Neural crest cell (in vitro differentiated cells): ENCODE results near the gene DLK2. TPM values are rescaled to one million over a fixed set of nuclear protein-coding genes. Genes with fewer than 3 reads are reported as not detected.
A peak's percentile ranks its signal among the peaks of the same experiment; 100 is the strongest.

ENCODE experiments used
- DNase-seq: peaks from one replicate; pipeline ENCODE4 v3.0.0; 2021; ENCODE audit warnings: low read depth, mixed read lengths, low spot score
- H3K27ac Mint-ChIP-seq: one replicate; pipeline ENCODE4 v1.8.0; 2021; ENCODE audit warnings: mild to moderate bottlenecking, mixed read lengths; ENCODE audit not compliant: unreplicated experiment
- H3K27me3 Mint-ChIP-seq: 2 replicates; pipeline ENCODE4 v1.8.0; 2021; ENCODE audit warnings: low read depth, mild to moderate bottlenecking, mixed read lengths
- H3K36me3 Mint-ChIP-seq: 2 replicates; pipeline ENCODE4 v1.8.0; 2021; ENCODE audit warnings: low read depth, mild to moderate bottlenecking, mixed read lengths
- H3K4me1 Mint-ChIP-seq: 2 replicates; pipeline ENCODE4 v1.8.0; 2021; ENCODE audit warnings: mixed read lengths
- H3K4me3 Mint-ChIP-seq: one replicate; pipeline ENCODE4 v1.8.0; 2021; ENCODE audit warnings: mild to moderate bottlenecking, mixed read lengths
- H3K9me3 Mint-ChIP-seq: 2 replicates; pipeline ENCODE4 v1.8.0; 2021; ENCODE audit warnings: mixed read lengths
- total RNA-seq: library from RNA; stranded (reverse); gene quantifications from 2 replicates; pipeline ENCODE4 v1.2.1, GENCODE V29; 2021
- TF ChIP-seq, protein P1 (sequence below): fragments of 200-600 bp; sonication (generic); conservative IDR thresholded peaks from 2 replicates; pipeline ENCODE4 v1.5.0; 2021; ENCODE audit warnings: antibody characterized with exemption, mild to moderate bottlenecking

Gene DLK2
- total RNA-seq, 1 donor from 2014 or later, result 1.5 TPM

- H3K9me3 Mint-ChIP-seq, result no peaks in the 10 kb centered on the region
- no peak overlapping the region for H3K4me3 Mint-ChIP-seq
- no peak for DNase-seq
- H3K27ac Mint-ChIP-seq, result no peak overlapping the region
- H3K36me3 Mint-ChIP-seq, result peaks cover 5% of the 10 kb centered on the region
- H3K27me3 Mint-ChIP-seq, result no peaks in the 10 kb centered on the region
- TF ChIP-seq, protein P1, sequence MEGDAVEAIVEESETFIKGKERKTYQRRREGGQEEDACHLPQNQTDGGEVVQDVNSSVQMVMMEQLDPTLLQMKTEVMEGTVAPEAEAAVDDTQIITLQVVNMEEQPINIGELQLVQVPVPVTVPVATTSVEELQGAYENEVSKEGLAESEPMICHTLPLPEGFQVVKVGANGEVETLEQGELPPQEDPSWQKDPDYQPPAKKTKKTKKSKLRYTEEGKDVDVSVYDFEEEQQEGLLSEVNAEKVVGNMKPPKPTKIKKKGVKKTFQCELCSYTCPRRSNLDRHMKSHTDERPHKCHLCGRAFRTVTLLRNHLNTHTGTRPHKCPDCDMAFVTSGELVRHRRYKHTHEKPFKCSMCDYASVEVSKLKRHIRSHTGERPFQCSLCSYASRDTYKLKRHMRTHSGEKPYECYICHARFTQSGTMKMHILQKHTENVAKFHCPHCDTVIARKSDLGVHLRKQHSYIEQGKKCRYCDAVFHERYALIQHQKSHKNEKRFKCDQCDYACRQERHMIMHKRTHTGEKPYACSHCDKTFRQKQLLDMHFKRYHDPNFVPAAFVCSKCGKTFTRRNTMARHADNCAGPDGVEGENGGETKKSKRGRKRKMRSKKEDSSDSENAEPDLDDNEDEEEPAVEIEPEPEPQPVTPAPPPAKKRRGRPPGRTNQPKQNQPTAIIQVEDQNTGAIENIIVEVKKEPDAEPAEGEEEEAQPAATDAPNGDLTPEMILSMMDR, result no peak
- peaks cover 13% of the 10 kb centered on the region for H3K4me1 Mint-ChIP-seq
Measured at GRCh38 chr6:43497689-43498088, 42.3 kb upstream of the DLK2 start.

DNA sequence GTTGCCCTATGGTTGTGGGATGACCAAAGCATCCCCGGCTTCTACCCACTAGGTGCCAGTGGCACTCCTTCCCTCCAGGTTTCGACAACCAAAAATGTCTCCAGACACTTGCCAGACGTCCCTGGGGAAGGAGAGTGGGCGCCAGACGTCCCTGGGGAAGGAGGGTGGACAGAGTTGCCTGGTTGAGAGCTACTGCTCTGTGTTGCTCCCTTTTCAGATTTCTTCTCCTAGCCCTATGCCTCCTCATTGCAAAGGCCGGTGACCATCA lies 41.7 kb upstream of the DLK2 start:
- DNase-seq, result no peak
- TF ChIP-seq, protein P1, result no peak
- Mint-ChIP-seq H3K27ac (no peak overlapping the region), H3K36me3 (peaks cover 4% of the 10 kb centered on the region), H3K4me1 (peaks cover 16% of the 10 kb centered on the region), H3K4me3 (no peak overlapping the region), H3K27me3 (no peaks in the 10 kb centered on the region), H3K9me3 (no peaks in the 10 kb centered on the region)

- DNase-seq, result no peak
- Mint-ChIP-seq H3K27me3 (no peaks in the 10 kb centered on the region), H3K4me1 (peaks cover 16% of the 10 kb centered on the region), H3K9me3 (no peaks in the 10 kb centered on the region), H3K4me3 (no peak overlapping the region), H3K27ac (no peak overlapping the region), H3K36me3 (no peaks in the 10 kb centered on the region)
- TF ChIP-seq, protein P1, result peak; percentile 59
Measured at GRCh38 chr6:43496370-43497128, 41.2 kb upstream of the DLK2 start.

DNA sequence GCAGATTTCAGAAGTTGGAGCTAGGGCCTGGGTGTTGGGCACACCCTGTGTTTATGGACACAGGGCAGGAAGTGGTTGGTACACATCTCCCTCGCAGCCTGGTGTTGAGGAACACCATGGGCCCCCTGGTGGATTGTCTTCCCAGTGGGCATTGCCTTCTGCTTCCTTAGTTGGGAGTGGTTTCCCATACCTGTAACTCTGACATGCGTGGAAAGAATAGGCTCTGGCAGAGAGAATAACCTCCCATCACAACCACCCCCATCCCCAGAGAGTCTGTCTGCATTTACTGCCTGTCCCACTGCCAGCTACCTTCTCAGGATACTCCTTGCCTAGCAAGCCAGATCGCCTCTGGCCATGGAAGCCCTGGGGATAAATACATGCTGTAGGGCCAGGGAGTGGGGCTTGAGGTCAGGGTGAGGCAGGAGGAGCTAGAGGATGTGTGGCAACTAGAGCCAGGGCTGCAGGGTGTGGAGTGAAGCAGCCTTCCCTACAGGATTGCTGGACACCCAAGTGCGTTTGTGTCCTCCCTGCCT lies 40.1 kb upstream of the DLK2 start:
- no peak overlapping the region for H3K4me3 Mint-ChIP-seq
- TF ChIP-seq, protein P1, result no peak
- H3K36me3 Mint-ChIP-seq, result no peaks in the 10 kb centered on the region
- H3K9me3 Mint-ChIP-seq, result no peaks in the 10 kb centered on the region
- H3K4me1 Mint-ChIP-seq, result peaks cover 16% of the 10 kb centered on the region
- no peaks in the 10 kb centered on the region for H3K27me3 Mint-ChIP-seq
- DNase-seq, result no peak
- H3K27ac Mint-ChIP-seq, result peak overlapping the region; percentile 35

GRCh38 chr6:43494766-43495165 lies 39.4 kb upstream of the DLK2 start:
- TF ChIP-seq, protein P1, result no peak
- Mint-ChIP-seq H3K36me3 (no peaks in the 10 kb centered on the region), H3K4me3 (no peak overlapping the region), H3K27ac (no peak overlapping the region), H3K9me3 (no peaks in the 10 kb centered on the region), H3K4me1 (peaks cover 22% of the 10 kb centered on the region), H3K27me3 (no peaks in the 10 kb centered on the region)
- DNase-seq, result no peak
